MM.1S (cell line): ENCODE measurements around the gene MYO5C.

Experiments
- DNase-seq: peaks from one replicate; pipeline ENCODE4 v3.0.0-alpha.2; 2015
- H2AFZ ChIP-seq: fragments of 300-600 bp; sonication (generic); 2 replicates; pipeline ENCODE4 v1.6.0; 2016; ENCODE audit warnings: antibody characterized with exemption, low read length
- H3F3A ChIP-seq: fragments of 300-600 bp; sonication (generic); 2 replicates; pipeline ENCODE4 v1.6.1; 2016; ENCODE audit warnings: mild to moderate bottlenecking, antibody characterized with exemption, low read length, moderate library complexity, mixed read lengths; ENCODE audit not compliant: insufficient read depth
- H3K27ac ChIP-seq: fragments of 300-600 bp; sonication (generic); 2 replicates; pipeline ENCODE4 v1.5.1; 2016; ENCODE audit warnings: mild to moderate bottlenecking, low read length
- H3K27me3 ChIP-seq: fragments of 300-600 bp; sonication (generic); replicated peaks from 2 replicates; pipeline ENCODE4 v1.6.0; 2016; ENCODE audit warnings: low read length; ENCODE audit not compliant: insufficient read depth
- H3K36me3 ChIP-seq: fragments of 300-600 bp; sonication (generic); replicated peaks from 2 replicates; pipeline ENCODE4 v1.6.1; 2016; ENCODE audit warnings: mild to moderate bottlenecking, low read length, mixed read lengths; ENCODE audit not compliant: insufficient read depth
- H3K4me1 ChIP-seq: fragments of 300-600 bp; sonication (generic); 2 replicates; pipeline ENCODE4 v1.6.1; 2016; ENCODE audit warnings: low read length, mixed read lengths
- H3K4me2 ChIP-seq: fragments of 300-600 bp; sonication (generic); 2 replicates; pipeline ENCODE4 v1.6.0; 2016; ENCODE audit warnings: low read depth, low read length
- H3K4me3 ChIP-seq: fragments of 300-600 bp; sonication (generic); 2 replicates; pipeline ENCODE4 v1.5.1; 2016; ENCODE audit warnings: low read length, mixed read lengths
- H3K79me2 ChIP-seq: fragments of 300-600 bp; sonication (generic); 2 replicates; pipeline ENCODE4 v1.6.1; 2016; ENCODE audit warnings: mixed run types, low read length, mixed read lengths
- H3K9ac ChIP-seq: fragments of 300-600 bp; sonication (generic); 2 replicates; pipeline ENCODE4 v1.6.1; 2016; ENCODE audit warnings: low read length, mixed read lengths
- H3K9me2 ChIP-seq: fragments of 300-600 bp; sonication (generic); replicated peaks from 2 replicates; pipeline ENCODE4 v1.6.1; 2016; ENCODE audit warnings: mild to moderate bottlenecking, low read length, mixed read lengths; ENCODE audit not compliant: insufficient read depth
- H3K9me3 ChIP-seq: fragments of 300-600 bp; sonication (generic); replicated peaks from 2 replicates; pipeline ENCODE4 v1.6.1; 2016; ENCODE audit warnings: mild to moderate bottlenecking, low read length, mixed read lengths; ENCODE audit not compliant: insufficient read depth
- H4K20me1 ChIP-seq: fragments of 300-600 bp; sonication (generic); 2 replicates; pipeline ENCODE4 v1.6.1; 2016; ENCODE audit warnings: mild to moderate bottlenecking, low read length, moderate library complexity, mixed read lengths; ENCODE audit not compliant: insufficient read depth
- EZH2 ChIP-seq: fragments of 300-600 bp; sonication (generic); optimal IDR thresholded peaks from 2 replicates; pipeline ENCODE3; 2017; ENCODE audit warnings: low read depth, mild to moderate bottlenecking, antibody characterized with exemption, low read length, mixed read lengths
- EZH2phosphoT487 ChIP-seq: fragments of 300-600 bp; sonication (generic); IDR thresholded peaks from 2 replicates; pipeline ENCODE4 v1.6.1; 2018; ENCODE audit warnings: antibody characterized with exemption, low read length
- TF ChIP-seq, protein P1 (sequence below): fragments of 300-600 bp; sonication (generic); IDR thresholded peaks from 2 replicates; pipeline ENCODE4 v1.5.1; 2016; ENCODE audit warnings: antibody characterized with exemption, low read length, mixed read lengths

The MYO5C gene

DNA sequence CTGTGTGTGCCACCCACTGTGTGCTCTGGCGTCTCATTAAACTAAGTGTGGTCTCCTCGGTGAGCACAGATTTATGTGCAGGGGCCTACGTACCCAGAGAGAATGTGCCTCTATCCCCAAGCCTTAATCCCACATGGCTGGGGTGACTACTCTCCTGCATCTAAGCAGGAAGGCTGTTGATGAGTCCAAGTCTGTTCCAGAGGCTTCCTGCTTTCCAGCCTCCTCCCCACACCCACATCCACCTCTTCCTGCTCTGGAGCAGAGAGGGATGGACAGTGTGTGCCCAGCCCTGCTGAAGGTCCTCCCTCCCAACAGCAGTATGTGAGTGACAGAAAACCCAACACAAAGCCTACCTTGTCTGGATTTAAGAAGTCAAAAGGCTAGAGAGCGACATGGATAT is 144.3 kb downstream of the MYO5C start:
- Histone ChIP-seq H3K9ac (no peak overlapping the region), H3K27me3 (no peaks in the 10 kb centered on the region), H4K20me1 (no peaks in the 10 kb centered on the region), H3K4me1 (0 out of 2 replicates have a peak, but pooled peaks cover 9% of the 10 kb centered on the region), H3K27ac (no peak overlapping the region), H3K9me2 (no peaks in the 10 kb centered on the region), H3K36me3 (no peaks in the 10 kb centered on the region; the same call in 1 of the 2 replicates), H3F3A (no peaks in the 10 kb centered on the region), H3K79me2 (peaks cover 4% of the 10 kb centered on the region; the same call in 1 of the 2 replicates), H3K9me3 (no peaks in the 10 kb centered on the region), H3K4me2 (no peak overlapping the region), H2AFZ (no peak overlapping the region), H3K4me3 (no peak overlapping the region)
- TF ChIP-seq EZH2, result no peak
- TF ChIP-seq EZH2phosphoT487, result no peak
- TF ChIP-seq, protein P1, sequence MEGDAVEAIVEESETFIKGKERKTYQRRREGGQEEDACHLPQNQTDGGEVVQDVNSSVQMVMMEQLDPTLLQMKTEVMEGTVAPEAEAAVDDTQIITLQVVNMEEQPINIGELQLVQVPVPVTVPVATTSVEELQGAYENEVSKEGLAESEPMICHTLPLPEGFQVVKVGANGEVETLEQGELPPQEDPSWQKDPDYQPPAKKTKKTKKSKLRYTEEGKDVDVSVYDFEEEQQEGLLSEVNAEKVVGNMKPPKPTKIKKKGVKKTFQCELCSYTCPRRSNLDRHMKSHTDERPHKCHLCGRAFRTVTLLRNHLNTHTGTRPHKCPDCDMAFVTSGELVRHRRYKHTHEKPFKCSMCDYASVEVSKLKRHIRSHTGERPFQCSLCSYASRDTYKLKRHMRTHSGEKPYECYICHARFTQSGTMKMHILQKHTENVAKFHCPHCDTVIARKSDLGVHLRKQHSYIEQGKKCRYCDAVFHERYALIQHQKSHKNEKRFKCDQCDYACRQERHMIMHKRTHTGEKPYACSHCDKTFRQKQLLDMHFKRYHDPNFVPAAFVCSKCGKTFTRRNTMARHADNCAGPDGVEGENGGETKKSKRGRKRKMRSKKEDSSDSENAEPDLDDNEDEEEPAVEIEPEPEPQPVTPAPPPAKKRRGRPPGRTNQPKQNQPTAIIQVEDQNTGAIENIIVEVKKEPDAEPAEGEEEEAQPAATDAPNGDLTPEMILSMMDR, result no peak
- no peak for DNase-seq

DNA sequence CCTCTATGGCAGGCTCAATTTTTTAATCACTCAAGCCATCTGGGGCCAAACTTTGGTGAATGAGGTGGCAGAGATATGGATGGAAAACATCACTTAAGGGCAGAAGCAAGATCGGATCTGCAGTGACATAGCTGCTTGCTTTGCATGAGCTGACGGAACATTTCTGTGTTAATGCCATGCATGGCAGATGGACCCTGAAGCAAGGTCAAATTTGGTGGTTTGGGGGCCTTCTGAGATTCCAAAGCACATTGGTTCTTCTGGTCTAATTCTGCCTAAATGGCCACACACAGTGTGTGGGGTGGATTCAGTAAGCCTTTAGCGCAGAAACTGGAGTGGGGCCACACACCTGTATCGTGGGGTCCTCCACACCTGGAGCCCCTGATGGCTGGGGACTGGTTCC is 144.7 kb downstream of the MYO5C start:
- Histone ChIP-seq H3K27me3 (no peaks in the 10 kb centered on the region), H3K9me3 (no peaks in the 10 kb centered on the region), H3F3A (no peaks in the 10 kb centered on the region), H2AFZ (no peak overlapping the region), H3K4me3 (no peak overlapping the region), H3K9me2 (no peaks in the 10 kb centered on the region), H3K27ac (no peak overlapping the region), H3K4me2 (no peak overlapping the region), H3K4me1 (0 out of 2 replicates have a peak, but pooled peaks cover 8% of the 10 kb centered on the region), H4K20me1 (no peaks in the 10 kb centered on the region), H3K9ac (no peak overlapping the region), H3K36me3 (no peaks in the 10 kb centered on the region; the same call in 1 of the 2 replicates), H3K79me2 (peaks cover 4% of the 10 kb centered on the region; the same call in 1 of the 2 replicates)
- DNase-seq, result no peak
- TF ChIP-seq, protein P1, result no peak
- TF ChIP-seq EZH2 (no peak), EZH2phosphoT487 (no peak)

DNA sequence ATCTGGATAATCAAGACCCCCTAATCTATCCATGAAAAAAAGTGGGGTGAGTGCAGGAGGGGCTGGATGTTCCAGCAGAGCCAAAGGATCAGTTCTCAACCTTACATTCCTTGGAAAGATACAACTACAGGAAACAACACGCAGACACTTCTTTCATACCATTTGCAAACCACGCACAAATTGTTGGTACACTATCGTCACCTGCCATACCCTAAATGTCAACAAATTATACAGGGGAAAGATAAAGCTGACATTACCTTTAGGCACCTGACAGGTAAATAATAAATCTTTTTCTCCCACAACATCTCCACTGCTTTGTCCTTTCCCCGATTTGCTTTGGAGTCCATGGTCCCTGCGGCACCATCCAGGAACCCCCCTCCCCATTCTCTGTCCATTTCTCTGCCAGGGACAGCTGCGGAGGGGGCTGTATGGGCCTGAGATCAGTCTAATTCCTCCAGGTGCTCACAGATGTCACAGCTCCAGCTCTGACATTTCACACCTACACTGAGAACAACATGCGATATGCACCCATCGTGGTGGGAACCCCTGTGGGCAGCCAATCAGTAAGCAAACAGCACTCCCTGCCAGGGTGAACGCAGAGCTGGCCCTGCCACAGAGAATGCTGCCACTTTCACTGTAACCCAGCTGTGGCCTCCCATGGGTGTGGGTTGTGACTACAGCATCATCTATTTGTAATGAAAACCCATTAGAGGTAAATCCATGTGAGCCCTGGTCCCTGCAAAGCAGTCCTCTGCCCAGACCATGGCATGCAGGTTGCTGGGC is 145.4 kb downstream of the MYO5C start:
- TF ChIP-seq EZH2phosphoT487 (no peak), EZH2 (no peak)
- TF ChIP-seq, protein P1, result no peak
- Histone ChIP-seq H3K9ac (no peak overlapping the region), H3K79me2 (peaks cover 4% of the 10 kb centered on the region; the same call in 1 of the 2 replicates), H2AFZ (no peak overlapping the region), H3K4me1 (0 out of 2 replicates have a peak, but pooled peaks cover 2% of the 10 kb centered on the region), H3K9me2 (no peaks in the 10 kb centered on the region), H3K27ac (no peak overlapping the region), H3K36me3 (no peaks in the 10 kb centered on the region; the same call in 1 of the 2 replicates), H3K4me3 (no peak overlapping the region), H3K27me3 (no peaks in the 10 kb centered on the region), H3K4me2 (no peak overlapping the region), H3F3A (no peaks in the 10 kb centered on the region), H4K20me1 (no peaks in the 10 kb centered on the region), H3K9me3 (no peaks in the 10 kb centered on the region)
- DNase-seq, result no peak
